ENCODE data around the gene PTK6.

The PTK6 gene

GRCh38 chr20:63487116-63487764, 49.9 kb downstream of the PTK6 start (continued):
- TF ChIP-seq ZNF214 (tag by site-specific recombination; IDR thresholded peaks at IDR 0.05; ENCODE audit: borderline replicate concordance) (no peak), ZNF704 (tag by site-specific recombination; IDR thresholded peaks at IDR 0.05) (no peak), ZFP3 (tag by site-specific recombination; IDR thresholded peaks at IDR 0.05; ENCODE audit: low read depth) (no peak), GLIS2 (tag by site-specific recombination; IDR thresholded peaks at IDR 0.05) (no peak), ZNF10 (tag by site-specific recombination; IDR thresholded peaks at IDR 0.05) (no peak), ZNF121 (tag by site-specific recombination; IDR thresholded peaks at IDR 0.05) (no peak), ZNF768 (tag by site-specific recombination; IDR thresholded peaks at IDR 0.05) (no peak), ZNF830 (tag by site-specific recombination; IDR thresholded peaks at IDR 0.05; ENCODE audit: low read depth) (no peak), ZNF658 (tag by site-specific recombination; IDR thresholded peaks at IDR 0.05) (no peak), ZNF529 (tag by site-specific recombination; IDR thresholded peaks at IDR 0.05; ENCODE audit: insufficient replicate concordance) (no peak)

- no peak overlapping the region for H3K4me3 ChIP-seq (ENCODE audit: low read depth, low read length)
- H3K4me1 ChIP-seq (ENCODE audit: control insufficient read depth, insufficient read depth, low read length), result peaks cover 6% of the 10 kb centered on the region
- H3K9me3 ChIP-seq (ENCODE audit: control insufficient read depth, insufficient read depth, low read depth, low read length), result no peaks in the 10 kb centered on the region
- no peak overlapping the region for H3K27ac ChIP-seq (ENCODE audit: extremely low read depth, low read depth, low read length)
- ChIA-PET CTCF (no interaction called here), POLR2A (interaction anchor here (1.0 kb wide), 1 partner anchor 40 kb away, joined by 3 read pairs; no protein-coding TSS in a partner anchor)
- TF ChIP-seq ZBTB7A (tag by site-specific recombination; IDR thresholded peaks at IDR 0.05; ENCODE audit: low read depth) (0 out of 2 replicates have a peak, but pooled peaks have one; percentile 32), ZBTB10 (tag by site-specific recombination; IDR thresholded peaks at IDR 0.05) (0 out of 2 replicates have a peak, but pooled peaks have one; percentile 12), ZFP69B (tag by site-specific recombination; IDR thresholded peaks at IDR 0.05) (0 out of 2 replicates have a peak, but pooled peaks have one; percentile 38), ZNF280D (tag by site-specific recombination; IDR thresholded peaks at IDR 0.05) (peak; percentile 92; the same call in 1 of the 2 replicates), ZNF639 (tag by site-specific recombination; IDR thresholded peaks at IDR 0.05) (0 out of 2 replicates have a peak, but pooled peaks have one; percentile 13), ZNF341 (tag by site-specific recombination; IDR thresholded peaks at IDR 0.05; ENCODE audit: low read depth) (no peak), KLF8 (tag by site-specific recombination; IDR thresholded peaks at IDR 0.05) (peak; percentile 34; the same call in 1 of the 2 replicates), GLIS1 (tag by site-specific recombination; IDR thresholded peaks at IDR 0.05) (0 out of 2 replicates have a peak, but pooled peaks have one; percentile 9), FEZF1 (tag by site-specific recombination; IDR thresholded peaks at IDR 0.05) (no peak), ZNF600 (tag by site-specific recombination; IDR thresholded peaks at IDR 0.05) (peak; percentile 50; the same call in 1 of the 2 replicates), ZNF624 (tag by site-specific recombination; IDR thresholded peaks at IDR 0.05) (no peak), INSM2 (tag by site-specific recombination; IDR thresholded peaks at IDR 0.05) (no peak), ZNF692 (tag by site-specific recombination; IDR thresholded peaks at IDR 0.05) (no peak)
- H3K36me3 ChIP-seq (ENCODE audit: control insufficient read depth in 2 of 2, insufficient read depth in 1 of 2, low read length in 2 of 2), result peaks cover 0 to 27% of the 10 kb centered on the region in 2 experiments; a peak in 2 of 3 replicates
Observed at GRCh38 chr20:63486300-63486855, 50.8 kb downstream of the PTK6 start.

All from HEK293 (cell line).